Activated T-cell treated with anti-CD3 and anti-CD28 coated beads for 24 hours (primary cell): ENCODE measurements around the gene FKBP5.
"Not testable (repeated sequence)": the region's sequence is repeated elsewhere in the genome, so short reads cannot be mapped to it uniquely, and the experiment has no call there.

Experiments
- DNase-seq: peaks from one replicate; pipeline ENCODE4 v3.0.0-alpha.2; 2020; ENCODE audit warnings: low read depth

Gene FKBP5

DNA sequence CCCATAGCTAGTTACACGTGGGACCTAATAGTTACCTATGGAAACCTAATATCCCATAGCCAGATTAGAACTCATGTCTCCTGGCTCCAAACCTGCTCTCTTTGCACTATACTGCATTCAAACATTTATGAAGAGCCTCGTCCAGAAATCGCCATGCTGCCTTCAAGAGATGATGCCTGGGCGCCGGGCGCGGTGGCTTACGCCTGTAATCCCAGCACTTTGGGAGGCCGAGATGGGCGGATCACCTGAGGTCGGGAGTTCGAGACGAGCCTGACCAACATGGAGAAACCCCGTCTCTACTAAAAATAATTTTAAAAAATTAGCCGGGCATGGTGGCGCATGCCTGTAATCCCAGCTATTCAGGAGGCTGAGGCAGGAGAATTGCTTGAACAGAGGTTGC lies 1.3 kb upstream of the FKBP5 start:
- not testable (repeated sequence) for DNase-seq

DNA sequence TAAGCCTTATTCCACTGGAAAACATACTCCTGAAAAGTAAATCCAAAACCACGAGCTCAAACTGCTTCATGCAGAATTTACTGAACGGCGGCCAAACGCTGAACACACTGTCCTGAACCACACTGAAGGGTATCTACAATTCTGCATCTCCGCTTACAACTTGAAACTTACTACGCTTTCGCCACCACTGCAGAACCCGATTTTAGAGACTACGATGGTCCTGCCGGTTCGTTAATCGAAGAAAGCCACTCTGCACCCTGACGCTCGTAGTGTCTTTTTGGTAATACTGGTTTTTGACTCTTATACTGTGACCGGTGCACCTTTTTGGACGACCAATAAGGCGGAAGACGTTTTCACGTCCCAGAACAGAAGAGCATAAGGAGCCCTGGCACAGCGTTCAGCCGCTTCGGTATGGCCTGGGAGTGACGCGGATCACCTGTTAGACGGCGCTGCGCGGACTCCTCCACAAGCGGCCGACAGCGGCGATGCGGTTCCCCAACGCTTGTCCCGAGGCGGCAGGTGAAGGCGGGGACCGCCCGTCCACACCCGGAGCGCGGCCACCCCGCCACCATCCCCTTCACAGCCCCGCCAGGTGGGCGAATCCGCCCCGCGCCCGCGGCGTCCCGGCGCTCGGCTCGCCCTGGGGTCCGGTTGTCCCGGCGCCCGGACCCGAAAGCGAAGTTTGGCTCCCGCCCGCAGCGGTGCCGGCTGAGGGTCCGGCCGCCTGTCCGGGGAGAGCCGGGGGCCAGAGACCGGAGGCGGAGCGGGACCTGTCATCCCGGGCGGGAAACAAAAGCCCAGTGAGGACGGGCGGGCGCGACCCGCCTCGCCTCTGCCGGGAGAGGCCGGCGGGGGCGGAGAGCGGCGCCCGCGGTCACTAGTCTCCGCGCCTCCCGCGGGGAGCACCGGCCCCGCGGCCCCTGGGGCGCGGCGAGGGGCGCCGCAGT lies 784 bp downstream of the FKBP5 start:
- DNase-seq = peak; percentile 45

DNA sequence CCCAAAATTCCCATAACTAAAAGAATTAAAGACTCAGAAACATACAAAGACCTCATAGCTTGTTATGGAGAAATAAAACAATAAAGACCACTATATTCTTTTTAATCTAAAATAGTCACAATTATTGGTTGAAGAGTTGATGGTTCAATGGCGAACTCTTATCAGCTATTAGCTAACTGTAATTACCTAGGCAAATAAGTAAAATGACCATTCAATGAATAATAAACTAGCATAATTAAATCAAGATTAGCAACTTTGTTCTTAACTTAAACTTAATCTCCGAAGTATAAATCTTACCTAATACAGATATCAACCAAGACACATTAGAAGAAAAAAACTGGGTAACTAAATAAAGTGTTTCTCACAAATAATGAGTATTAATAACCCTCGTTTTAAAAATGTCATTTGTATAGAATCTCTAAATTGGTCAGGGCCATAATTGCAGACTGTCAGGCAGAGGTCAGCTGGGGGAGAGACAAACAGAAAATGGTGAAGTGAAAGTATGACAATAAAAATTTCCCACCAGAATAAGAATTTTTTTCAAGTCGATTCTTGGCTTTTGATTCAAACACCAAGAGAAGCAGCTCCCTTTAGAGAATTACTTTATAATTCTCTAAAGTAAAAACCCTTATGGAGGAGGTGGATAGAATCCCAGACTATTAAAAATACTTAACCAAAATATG lies 1.7 kb downstream of the FKBP5 start:
- no peak for DNase-seq

DNA sequence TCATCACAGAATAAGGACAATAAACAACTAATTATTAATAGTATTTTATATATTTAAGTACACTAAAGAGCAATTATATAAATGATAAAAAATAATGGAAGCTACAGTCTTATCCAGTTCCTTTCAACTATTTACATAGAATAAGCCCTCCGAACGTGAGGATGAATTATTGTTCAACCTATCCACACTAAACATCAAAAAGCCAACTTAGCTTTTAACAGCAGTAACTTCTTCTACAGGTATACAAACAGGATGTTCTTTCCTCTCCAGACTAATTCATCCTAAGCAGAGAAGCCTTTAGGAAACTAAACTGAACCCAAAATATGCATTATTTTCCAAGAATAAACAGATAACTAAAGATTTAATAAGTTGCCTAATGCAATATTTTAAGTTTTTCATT lies 2.3 kb downstream of the FKBP5 start:
- no peak for DNase-seq

DNA sequence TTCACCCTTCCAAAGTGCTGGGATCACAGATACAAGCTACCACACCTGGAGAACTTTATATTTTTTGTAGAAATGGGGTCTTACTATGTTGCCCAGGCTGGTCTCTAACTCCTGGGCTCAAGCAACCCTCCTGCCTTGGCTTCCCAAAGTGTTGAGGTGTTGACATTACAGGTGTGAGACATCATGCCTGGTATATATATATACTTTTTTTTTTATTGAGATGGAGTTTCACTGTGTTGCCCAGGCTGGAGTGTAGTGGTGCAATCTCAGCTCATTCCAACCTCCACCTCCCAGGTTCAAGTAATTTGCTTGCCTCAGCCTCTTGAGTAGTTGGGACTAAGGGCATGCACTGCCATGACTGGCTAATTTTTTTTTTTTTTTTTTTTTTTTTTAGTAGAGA lies 5.4 kb downstream of the FKBP5 start:
- no peak for DNase-seq

DNA sequence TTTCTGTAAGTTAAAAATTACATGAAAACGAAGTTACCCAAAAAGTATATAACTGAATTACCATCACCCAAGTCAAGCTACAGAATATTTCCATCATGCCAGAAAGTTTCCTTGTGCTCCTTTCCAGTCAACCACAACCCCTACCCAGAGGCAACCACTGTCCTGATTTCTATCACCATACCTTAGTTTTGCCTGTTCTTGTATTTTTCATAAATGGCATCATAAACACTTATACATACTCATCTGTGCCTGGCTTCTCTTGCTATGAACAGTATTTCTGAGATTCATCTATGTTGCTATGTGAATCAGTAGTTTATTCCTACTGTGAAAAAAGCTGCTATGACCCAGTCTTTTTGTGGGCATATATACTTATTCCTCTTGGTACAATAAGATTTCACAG lies 7.4 kb downstream of the FKBP5 start:
- DNase-seq = no peak

DNA sequence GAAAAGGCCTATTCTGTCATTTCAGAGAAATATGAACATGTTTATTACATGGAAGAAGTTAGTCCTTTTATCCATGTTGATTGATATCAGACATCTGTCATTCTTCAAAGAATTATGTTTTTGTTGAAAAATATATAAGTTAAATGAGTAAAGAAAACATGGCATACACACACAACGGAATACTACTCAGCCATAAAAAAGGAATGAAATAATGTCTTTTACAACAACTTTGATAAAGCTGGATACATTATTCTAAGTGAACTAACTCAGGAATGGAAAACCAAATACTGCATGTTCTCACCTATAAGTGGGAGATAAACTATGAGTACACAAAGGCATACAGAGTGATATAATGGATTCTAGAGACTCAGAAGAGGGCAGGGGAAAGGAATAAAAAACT lies 9.3 kb downstream of the FKBP5 start:
- no peak for DNase-seq

DNA sequence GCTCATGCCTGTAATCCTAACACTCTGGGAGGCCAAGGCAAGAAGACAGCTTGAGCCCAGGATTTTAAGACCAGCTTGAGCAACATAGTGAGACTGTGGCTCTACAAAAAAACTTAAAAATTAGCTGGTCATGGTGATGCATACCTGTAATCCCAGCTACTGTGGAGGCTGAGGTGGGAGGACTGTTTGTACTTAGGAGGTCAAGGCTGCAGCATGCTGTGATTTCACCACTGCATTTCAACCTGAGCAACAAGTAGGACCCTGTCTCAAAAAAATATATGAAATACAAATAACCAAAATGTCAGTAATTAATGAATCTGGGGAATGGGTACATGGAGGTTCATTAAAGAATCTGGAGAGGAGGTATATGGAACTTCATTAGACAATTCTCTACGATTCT lies 9.9 kb downstream of the FKBP5 start:
- DNase-seq = no peak

DNA sequence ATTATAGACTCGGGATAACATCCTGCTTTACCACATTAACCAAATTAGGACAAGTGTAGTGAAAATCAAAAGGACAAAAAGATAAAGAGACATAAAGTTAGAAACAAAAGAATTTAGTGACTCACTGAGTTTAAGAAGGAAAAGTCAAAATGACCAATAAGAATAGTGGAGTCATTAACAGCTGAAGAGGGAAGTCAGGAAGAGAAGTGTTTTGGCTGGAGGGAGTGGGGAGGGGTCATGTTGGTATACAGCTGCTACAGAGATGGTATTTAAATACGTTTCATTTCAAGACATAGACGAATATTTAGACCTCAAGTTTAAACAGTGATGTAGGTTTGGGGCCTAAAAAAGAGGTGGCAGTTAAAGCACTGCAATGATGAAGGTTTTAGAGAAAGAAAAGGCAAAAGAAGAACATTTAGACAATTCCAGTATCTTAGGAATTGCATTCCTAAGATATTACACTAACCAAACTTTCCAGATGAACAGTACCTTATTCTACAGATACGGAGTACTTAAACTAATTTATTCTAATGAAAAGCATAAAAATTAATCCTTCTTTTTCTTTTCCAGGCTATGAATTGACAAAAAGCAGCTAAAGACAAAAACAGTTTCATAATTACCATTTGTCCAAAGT lies 10.6 kb downstream of the FKBP5 start:
- DNase-seq = no peak

DNA sequence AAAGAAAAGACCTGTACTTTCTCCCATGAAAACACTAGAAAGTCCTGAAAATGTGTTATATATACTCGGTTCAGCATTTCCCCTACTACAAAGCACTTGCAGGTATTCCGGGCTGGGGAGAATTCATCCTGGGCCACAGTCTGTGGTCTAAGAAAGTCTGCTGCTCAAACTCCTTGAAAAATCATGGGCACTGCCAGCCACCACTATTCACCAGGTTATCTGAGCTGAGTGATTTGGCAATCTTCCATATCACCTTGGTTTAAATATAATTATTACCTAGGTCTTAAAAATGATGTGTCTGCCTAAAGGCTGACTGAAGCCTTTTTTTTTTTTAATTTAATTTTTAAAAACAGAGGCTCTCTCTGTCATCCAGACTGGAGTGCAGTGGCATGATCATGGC lies 11.3 kb downstream of the FKBP5 start:
- no peak for DNase-seq

DNA sequence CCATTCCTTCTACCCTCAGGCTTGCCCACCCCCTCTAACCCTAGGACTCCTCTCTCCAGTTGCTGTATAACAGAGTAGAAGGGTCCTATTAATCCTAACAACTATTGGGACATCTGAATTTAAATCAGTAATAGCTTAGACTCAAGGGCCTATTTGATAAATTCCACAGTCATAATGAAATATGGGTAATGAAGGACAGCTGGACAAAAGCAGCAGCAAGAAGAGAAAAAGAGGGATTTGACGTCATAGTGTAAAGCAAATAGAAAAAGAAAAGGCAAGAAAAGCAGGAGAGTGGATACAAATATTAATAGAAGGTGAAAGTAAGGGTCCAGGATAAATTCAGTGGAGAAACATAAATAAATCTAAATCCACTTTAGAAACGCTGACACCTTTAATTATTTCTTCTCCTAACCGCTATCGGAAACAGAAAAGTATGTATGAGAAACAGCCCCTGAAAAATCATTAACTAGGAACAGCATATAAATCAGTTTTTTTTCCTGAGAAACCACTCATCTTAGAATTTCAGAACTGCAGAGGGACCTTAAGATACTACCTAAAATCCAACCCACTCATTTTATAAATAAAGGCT lies 12.8 kb downstream of the FKBP5 start:
- no peak for DNase-seq

DNA sequence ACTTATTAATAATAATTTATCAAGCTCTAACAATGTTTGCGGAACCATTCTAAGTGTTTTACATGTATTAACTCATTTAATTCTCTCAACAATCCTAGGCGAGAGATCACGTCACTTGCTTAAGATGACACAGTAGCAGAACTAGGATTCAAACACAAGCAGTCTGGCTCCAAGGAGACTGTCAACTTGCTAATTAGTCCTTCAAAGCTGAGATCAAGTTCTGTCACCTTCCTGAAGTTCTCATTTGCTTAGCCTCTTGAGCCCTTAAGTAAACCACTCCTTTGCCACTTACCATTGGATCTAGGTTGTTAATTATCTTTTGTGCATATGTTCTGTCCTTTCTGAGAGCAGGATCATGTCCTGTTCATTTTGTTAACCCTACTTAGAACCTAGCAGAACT lies 14.1 kb downstream of the FKBP5 start:
- DNase-seq = no peak

DNA sequence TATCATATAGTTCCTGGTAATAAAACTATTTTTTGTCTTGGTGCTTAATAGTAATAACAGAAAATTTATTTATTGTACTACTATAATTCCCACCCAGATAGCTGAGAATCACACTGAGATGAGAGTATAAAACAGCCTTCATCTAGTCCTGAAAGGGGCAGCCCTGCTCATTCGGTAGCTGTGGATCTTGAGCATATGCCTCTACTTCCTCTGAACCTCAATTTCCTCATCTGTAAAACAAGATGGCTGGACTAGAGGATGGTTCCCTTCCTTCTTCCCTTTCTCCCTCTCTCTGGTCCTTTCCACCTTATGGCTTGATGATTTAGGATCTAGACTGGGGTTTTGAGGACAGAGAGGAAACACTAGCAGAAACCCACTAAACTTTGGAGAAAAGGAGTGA lies 15.0 kb downstream of the FKBP5 start:
- no peak for DNase-seq

DNA sequence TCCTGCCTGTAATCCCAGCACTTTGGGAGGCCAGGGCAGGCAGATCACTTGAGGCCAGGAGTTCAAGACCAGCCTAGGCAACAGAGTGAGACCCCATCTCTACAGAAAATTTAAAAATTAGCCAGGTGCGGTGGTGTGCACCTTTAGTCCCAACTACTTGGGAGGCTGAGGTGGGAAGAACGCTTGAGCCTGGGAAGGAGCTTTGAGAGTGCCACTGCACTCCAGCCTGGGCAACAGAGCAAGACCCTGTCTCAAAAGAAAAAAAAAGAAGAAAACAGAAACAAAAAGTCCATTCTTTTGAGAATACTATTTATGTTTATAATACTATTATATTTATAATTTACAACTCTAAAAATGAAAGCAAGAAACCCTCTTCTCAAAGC lies 15.4 kb downstream of the FKBP5 start:
- DNase-seq = not testable (repeated sequence)

DNA sequence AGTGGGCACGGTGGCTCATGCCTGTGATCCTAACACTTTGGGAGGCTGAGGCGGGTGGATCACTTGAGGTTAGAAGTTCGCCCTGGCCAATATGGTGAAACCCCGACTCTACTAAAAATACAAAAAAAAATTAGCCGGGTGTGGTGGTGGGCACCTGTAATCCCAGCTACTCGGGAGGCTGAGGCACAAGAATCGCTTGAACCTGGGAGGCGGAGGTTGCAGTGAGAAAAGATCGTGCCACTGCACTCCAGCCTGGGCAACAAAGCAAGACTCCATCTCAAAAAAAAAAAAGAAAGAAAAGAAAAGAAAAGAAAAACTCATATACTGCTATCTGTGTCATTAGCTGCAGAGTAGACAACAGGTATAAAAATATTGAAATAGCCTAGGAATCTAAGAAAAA lies 18.3 kb downstream of the FKBP5 start:
- not testable (repeated sequence) for DNase-seq

DNA sequence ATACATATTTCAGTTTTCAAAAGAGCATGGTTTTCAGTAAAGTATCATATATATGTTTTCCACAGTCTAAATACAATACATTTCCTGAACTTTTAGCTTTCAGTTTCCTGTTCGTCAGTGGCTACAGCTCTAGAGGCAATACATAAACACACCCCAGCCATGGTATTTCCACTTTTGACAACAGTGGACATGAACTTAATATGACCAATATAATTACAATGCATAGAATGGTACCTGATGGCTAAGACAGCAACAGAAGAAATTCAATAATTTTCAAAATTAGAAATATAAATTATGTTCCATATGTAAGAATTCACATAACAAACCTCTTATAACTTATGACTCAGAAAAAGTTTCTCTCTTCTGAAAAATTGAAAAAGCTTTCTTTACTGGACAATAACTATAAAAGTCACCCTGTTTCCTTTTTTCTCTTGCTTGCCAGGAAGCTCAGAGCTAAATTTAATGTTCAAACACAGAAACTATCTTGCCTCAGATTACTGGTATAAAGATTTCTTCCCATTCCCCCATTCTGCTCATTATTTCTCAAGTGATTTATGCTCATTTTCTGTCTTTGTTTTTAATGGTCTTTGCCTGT lies 19.2 kb downstream of the FKBP5 start:
- DNase-seq = no peak

DNA sequence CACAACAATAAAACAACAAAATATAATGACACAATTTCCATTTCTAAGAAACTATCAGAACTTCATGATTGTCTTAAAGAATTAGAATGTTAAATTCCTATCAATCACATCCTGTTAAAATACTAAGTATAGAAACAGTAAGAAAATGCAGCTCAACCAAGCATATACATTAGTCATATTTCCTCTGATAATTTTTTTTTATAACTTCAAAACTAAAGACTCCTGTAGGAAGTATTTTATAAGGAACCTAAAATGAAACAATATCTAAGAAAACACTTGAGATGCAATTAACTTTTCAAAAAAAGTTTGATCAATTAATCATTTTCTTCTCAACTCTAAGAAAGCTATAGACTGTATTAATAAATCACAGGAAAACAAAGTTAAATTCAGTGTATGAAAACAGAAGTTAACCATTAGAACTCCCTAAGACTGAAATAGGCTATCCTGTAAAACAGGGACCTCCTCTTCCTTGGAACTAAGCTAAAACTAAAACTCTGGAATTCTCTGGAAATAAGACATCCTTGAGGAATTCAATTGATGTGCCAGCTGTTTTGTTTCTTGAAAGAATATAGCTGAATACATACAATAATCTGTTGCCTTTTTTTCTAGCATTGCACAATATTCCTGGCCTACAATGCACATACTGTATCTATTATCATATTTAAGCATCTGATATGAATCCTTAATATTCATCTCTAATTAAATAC lies 19.8 kb downstream of the FKBP5 start:
- DNase-seq = no peak

DNA sequence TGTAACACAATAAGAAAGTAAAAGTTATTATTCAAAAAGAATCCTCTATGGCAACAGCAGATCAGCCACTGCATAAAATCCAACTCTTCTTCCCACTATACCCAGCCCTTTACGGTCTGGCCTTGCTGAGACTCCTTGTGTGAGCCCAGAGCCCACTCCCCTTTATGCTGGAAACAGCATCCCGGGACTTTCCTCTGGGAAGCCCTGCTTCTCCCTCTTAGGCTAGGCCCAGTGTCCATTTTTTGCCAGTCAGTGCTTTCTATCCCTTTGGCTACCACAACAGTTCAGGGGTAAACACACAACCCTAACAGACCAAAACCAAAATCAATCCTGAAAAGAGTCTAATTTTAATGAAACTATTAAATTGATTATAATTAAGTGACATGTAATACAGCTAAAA lies 20.6 kb downstream of the FKBP5 start:
- DNase-seq = no peak

DNA sequence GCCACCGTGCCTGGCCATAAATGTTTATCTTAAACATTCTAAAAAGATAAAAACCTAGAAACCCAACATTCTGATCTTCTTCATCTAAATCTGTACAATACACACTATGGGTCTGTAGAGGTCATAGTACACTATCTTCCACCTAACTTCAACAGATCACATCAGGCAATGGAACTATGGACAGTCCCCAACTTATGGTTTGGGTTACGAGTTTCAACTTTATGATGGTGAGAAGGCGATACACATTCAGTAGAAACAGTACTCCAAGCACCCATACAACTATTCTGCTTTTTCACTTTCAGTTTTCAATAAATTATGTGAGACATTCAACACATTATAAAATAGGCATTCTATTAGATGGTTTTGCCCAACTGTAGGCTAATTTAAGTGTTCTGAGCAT lies 23.1 kb downstream of the FKBP5 start:
- no peak for DNase-seq

DNA sequence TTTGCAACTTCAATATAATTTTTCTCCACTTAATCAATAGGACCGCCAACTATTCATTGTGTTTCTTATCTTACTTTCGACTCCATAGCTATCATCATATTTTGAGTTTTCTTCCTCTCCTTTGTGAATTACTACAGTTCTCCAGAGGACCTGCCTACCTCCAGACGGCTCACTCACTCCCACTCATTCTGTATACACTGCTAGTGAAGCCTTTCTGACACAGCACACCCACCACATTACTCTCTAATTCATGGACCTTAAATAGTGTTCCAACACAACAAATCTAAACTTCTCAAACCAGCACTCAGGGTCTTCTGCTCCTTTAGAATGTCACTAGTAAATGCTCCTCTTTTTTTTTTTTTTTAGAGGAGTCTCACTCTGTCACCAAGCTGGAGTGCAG lies 23.8 kb downstream of the FKBP5 start:
- DNase-seq = no peak

DNA sequence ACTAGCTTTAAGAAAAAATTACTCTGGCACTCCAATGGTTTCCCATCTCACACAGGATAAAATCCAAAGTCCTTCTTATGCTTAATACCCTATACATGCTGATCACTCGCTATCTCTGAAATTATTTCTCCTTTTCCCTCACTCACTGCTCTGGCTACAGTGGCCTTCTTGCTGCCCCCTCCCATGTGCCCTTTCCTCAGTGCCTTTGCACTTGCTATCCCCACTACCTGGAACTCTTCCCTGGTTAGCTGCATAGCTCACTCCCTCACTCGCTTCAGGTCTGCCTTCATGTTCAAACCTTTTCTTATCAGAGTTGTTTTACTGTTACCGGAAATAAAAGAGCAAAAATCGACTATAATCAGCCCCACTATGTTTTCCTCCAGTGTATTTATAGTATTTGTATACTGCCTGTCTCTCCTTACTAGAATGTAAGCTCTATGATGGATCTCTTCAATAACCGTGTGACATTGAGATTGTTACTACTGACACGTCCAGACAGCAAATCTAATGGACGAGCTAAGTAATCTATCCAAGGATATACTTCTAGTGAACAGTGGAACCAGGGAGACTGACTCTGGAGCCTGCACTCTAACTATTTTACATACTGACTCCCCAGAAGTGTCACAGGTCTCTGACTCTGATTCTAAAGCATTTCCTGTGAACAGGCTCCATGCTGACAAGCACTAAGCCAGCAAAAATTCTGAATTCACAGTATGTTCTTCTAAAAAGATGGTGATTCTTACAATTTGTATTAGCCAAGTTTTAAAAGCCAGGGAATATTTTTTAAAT lies 25.1 kb downstream of the FKBP5 start:
- no peak for DNase-seq
